IMR-90 (cell line): ENCODE data around the gene SARDH. TPM values are rescaled to one million over a fixed set of nuclear protein-coding genes. Genes with fewer than 3 reads are reported as not detected.

ENCODE experiments used
- ATAC-seq: fragments of 200-7000 bp; cut with Tn5 transposase; 2 replicates; pipeline ENCODE4 v1.9.1; 2020; ENCODE audit warnings: low read depth, mild to moderate bottlenecking, moderate library complexity
- BruUV-seq: library from RNA; stranded (reverse); fragments of 400-500 nt; replicated peaks from 2 replicates; lab custom pipeline; 2021; lab: Mats Ljungman, UMichigan
- CTCF ChIA-PET: fragments of 300-600 bp; formaldehyde crosslinking; extraction: SDS; loops from one replicate; lab custom pipeline; 2021; ENCODE audit warnings: antibody characterized with exemption; lab: Yijun Ruan, JAX
- POLR2A ChIA-PET: fragments of 300-600 bp; sonication (Branson Sonifier 250); formaldehyde crosslinking; loops from one replicate; lab custom pipeline; 2022; ENCODE audit warnings: antibody characterized with exemption; ENCODE audit not compliant: unreplicated experiment; lab: Charles Lee
- DNase-seq: peaks from one replicate; pipeline ENCODE4 v3.0.0; 2013
- H2AFZ ChIP-seq: replicated peaks from 2 replicates; pipeline ENCODE3; 2013; ENCODE audit warnings: low read length, mild to moderate bottlenecking; ENCODE audit not compliant: poor library complexity
- H2AK5ac ChIP-seq: 2 replicates; pipeline ENCODE4 v1.6.1; 2013; ENCODE audit warnings: low read depth, low read length, inconsistent platforms
- H2AK9ac ChIP-seq: replicated peaks from 2 replicates; pipeline ENCODE3; 2013; ENCODE audit warnings: mild to moderate bottlenecking, low read depth, low read length, moderate library complexity; ENCODE audit not compliant: poor library complexity
- H2BK120ac ChIP-seq: 2 replicates; pipeline ENCODE4 v1.6.1; 2013; ENCODE audit warnings: low read depth, low read length, inconsistent platforms
- H2BK15ac ChIP-seq: 3 replicates; pipeline ENCODE4 v1.6.1; 2013; ENCODE audit warnings: low read depth, low read length, inconsistent platforms
- H2BK20ac ChIP-seq: 2 replicates; pipeline ENCODE4 v1.6.1; 2013; ENCODE audit warnings: low read depth, mild to moderate bottlenecking, inconsistent platforms, low read length, moderate library complexity
- H2BK5ac ChIP-seq: 2 replicates; pipeline ENCODE4 v1.6.1; 2013; ENCODE audit warnings: mild to moderate bottlenecking, low read depth, low read length, inconsistent platforms; ENCODE audit not compliant: poor library complexity, severe bottlenecking
- H3K14ac ChIP-seq: replicated peaks from 2 replicates; pipeline ENCODE4 v1.6.1; 2013; ENCODE audit warnings: low read depth, low read length, inconsistent platforms
- H3K18ac ChIP-seq: 2 replicates; pipeline ENCODE4 v1.6.1; 2013; ENCODE audit warnings: low read depth, low read length, control low read depth
- H3K23ac ChIP-seq: 2 replicates; pipeline ENCODE4 v1.6.1; 2013; ENCODE audit warnings: low read depth, low read length, inconsistent platforms
- H3K27ac ChIP-seq: 2 replicates; pipeline ENCODE4 v1.5.1; 2013; ENCODE audit warnings: mild to moderate bottlenecking, control low read depth, low read length; ENCODE audit not compliant: insufficient read depth
- H3K27me3 ChIP-seq: 2 replicates; pipeline ENCODE4 v1.6.1; 2013; ENCODE audit warnings: low read length; ENCODE audit not compliant: control insufficient read depth, insufficient read depth
- H3K36me3 ChIP-seq: 2 replicates; pipeline ENCODE4 v1.6.1; 2013; ENCODE audit warnings: low read length, mixed read lengths; ENCODE audit not compliant: control insufficient read depth, insufficient read depth
- H3K4ac ChIP-seq: 2 replicates; pipeline ENCODE4 v1.6.1; 2013; ENCODE audit warnings: low read depth, low read length, inconsistent platforms
- H3K4me1 ChIP-seq: 2 replicates; pipeline ENCODE4 v1.6.1; 2013; ENCODE audit warnings: low read length, mixed read lengths; ENCODE audit not compliant: control insufficient read depth, insufficient read depth
- H3K4me2 ChIP-seq: 2 replicates; pipeline ENCODE4 v1.6.1; 2013; ENCODE audit warnings: low read depth, mild to moderate bottlenecking, control low read depth, low read length, moderate library complexity
- H3K4me3 ChIP-seq: 2 replicates; pipeline ENCODE4 v1.5.1; 2013; ENCODE audit warnings: low read depth, mild to moderate bottlenecking, control low read depth, low read length, moderate library complexity; ENCODE audit not compliant: insufficient read depth
- H3K56ac ChIP-seq: 2 replicates; pipeline ENCODE4 v1.6.1; 2013; ENCODE audit warnings: low read length, inconsistent platforms; ENCODE audit not compliant: insufficient read depth; ENCODE audit errors: extremely low read depth
- H3K79me1 ChIP-seq, 2 experiments: 2 replicates each; pipeline ENCODE4 v1.6.1; 2013; ENCODE audit warnings: low read length in 2 of 2, inconsistent platforms in 1 of 2, low read depth in 1 of 2
- H3K9ac ChIP-seq: 2 replicates; pipeline ENCODE4 v1.6.1; 2013; ENCODE audit warnings: low read depth, low read length, control low read depth
- H3K9me1 ChIP-seq: 2 replicates; pipeline ENCODE4 v1.6.1; 2013; ENCODE audit warnings: low read length, inconsistent platforms; ENCODE audit not compliant: insufficient read depth
- H3K9me3 ChIP-seq: 2 replicates; pipeline ENCODE4 v1.6.1; 2013; ENCODE audit warnings: low read length; ENCODE audit not compliant: control insufficient read depth, insufficient read depth
- H4K20me1 ChIP-seq: 2 replicates; pipeline ENCODE4 v1.6.1; 2013; ENCODE audit warnings: low read length, inconsistent platforms; ENCODE audit not compliant: insufficient read depth
- H4K5ac ChIP-seq: 2 replicates; pipeline ENCODE4 v1.6.1; 2013; ENCODE audit warnings: mild to moderate bottlenecking, low read depth, low read length, control low read depth
- H4K8ac ChIP-seq, 2 experiments: 2 replicates each; pipeline ENCODE4 v1.6.1; 2013; ENCODE audit warnings: low read depth in 2 of 2, low read length in 2 of 2, control low read depth in 1 of 2, inconsistent platforms in 1 of 2
- H4K91ac ChIP-seq: 2 replicates; pipeline ENCODE4 v1.6.1; 2013; ENCODE audit warnings: low read depth, low read length, inconsistent platforms; ENCODE audit not compliant: insufficient read depth
- BHLHE40 ChIP-seq: fragments of 150-350 bp; IDR thresholded peaks from 2 replicates; pipeline ENCODE4 v1.6.1; 2016; ENCODE audit warnings: mild to moderate bottlenecking, low read depth, low read length
- CEBPB ChIP-seq: IDR thresholded peaks from 2 replicates; pipeline ENCODE4 v1.6.1; 2012; ENCODE audit warnings: low read depth, low read length, improper control_type of control experiment
- CHD1 ChIP-seq: IDR thresholded peaks from 2 replicates; pipeline ENCODE4 v1.6.1; 2012; ENCODE audit warnings: low read depth, low read length, improper control_type of control experiment
- CTCF ChIP-seq: conservative IDR thresholded peaks from 2 replicates; pipeline ENCODE4 v1.5.1; 2012; ENCODE audit warnings: mild to moderate bottlenecking, low read depth, low read length, improper control_type of control experiment
- ELK1 ChIP-seq: fragments of 150-350 bp; IDR thresholded peaks from 2 replicates; pipeline ENCODE4 v1.6.1; 2016; ENCODE audit warnings: low read depth, mild to moderate bottlenecking, low read length, moderate library complexity, borderline replicate concordance
- FOS ChIP-seq: fragments of 150-350 bp; IDR thresholded peaks from 2 replicates; pipeline ENCODE4 v1.6.1; 2016; ENCODE audit warnings: low read depth, low read length
- MAFK ChIP-seq: IDR thresholded peaks from 2 replicates; pipeline ENCODE4 v1.6.1; 2012; ENCODE audit warnings: low read depth, low read length, improper control_type of control experiment
- MAZ ChIP-seq: IDR thresholded peaks from 2 replicates; pipeline ENCODE4 v1.6.1; 2012; ENCODE audit warnings: low read depth, mild to moderate bottlenecking, low read length, improper control_type of control experiment, moderate library complexity, borderline replicate concordance
- MXI1 ChIP-seq: IDR thresholded peaks from 2 replicates; pipeline ENCODE4 v1.6.1; 2012; ENCODE audit warnings: low read depth, mild to moderate bottlenecking, low read length, moderate library complexity, borderline replicate concordance
- NFE2L2 ChIP-seq: fragments of 150-350 bp; IDR thresholded peaks from 2 replicates; pipeline ENCODE4 v1.6.1; 2016; ENCODE audit warnings: low read depth, mild to moderate bottlenecking, low read length
- POLR2A ChIP-seq: IDR thresholded peaks from 2 replicates; pipeline ENCODE4 v1.6.1; 2012; ENCODE audit warnings: mild to moderate bottlenecking, low read depth, low read length
- RAD21 ChIP-seq: IDR thresholded peaks from 2 replicates; pipeline ENCODE4 v1.6.1; 2012; ENCODE audit warnings: low read length, improper control_type of control experiment
- RCOR1 ChIP-seq: IDR thresholded peaks from 2 replicates; pipeline ENCODE4 v1.6.1; 2012; ENCODE audit warnings: mild to moderate bottlenecking, low read length, improper control_type of control experiment; ENCODE audit not compliant: insufficient replicate concordance
- RFX5 ChIP-seq: IDR thresholded peaks from 2 replicates; pipeline ENCODE4 v1.8.0; 2012; ENCODE audit warnings: low read depth, mild to moderate bottlenecking, low read length, moderate library complexity
- SMC3 ChIP-seq: fragments of 150-350 bp; IDR thresholded peaks from 2 replicates; pipeline ENCODE4 v1.6.1; 2016; ENCODE audit warnings: low read depth, mild to moderate bottlenecking, antibody characterized with exemption, low read length, moderate library complexity
- USF2 ChIP-seq: fragments of 150-350 bp; IDR thresholded peaks from 2 replicates; pipeline ENCODE4 v1.6.1; 2017; ENCODE audit warnings: mild to moderate bottlenecking, antibody characterized with exemption, low read length, low read depth
- WGBS, 2 experiments: methylation state at CpG; one replicate each; pipeline versions ENCODE4 v1.1.5 to v1.1.7; 2013; ENCODE audit warnings: missing lambda C conversion rate in 2 of 2; ENCODE audit not compliant: insufficient read length in 1 of 2; ENCODE audit errors: extremely low coverage in 2 of 2; 5-methylcytosine and 5-hydroxymethylcytosine counted together
- dilution Hi-C: fragments of 300-500 bp; cut with HindIII; formaldehyde crosslinking; loops from one replicate; pipeline ENCODE4 v1.14.3; 2018; ENCODE audit warnings: low sequenced_read_pairs; ENCODE audit not compliant: unreplicated experiment
- in situ Hi-C: fragments of 300-500 bp; cut with MboI; formaldehyde crosslinking; loops from 3 replicates; pipeline ENCODE4 v1.14.3; 2019; ENCODE audit warnings: low sequenced_read_pairs, inconsistent platforms, mixed read lengths
- intact Hi-C: fragments of 100-400 bp; cut with micrococcal nuclease; formaldehyde crosslinking; loops from 2 replicates; pipeline ENCODE4 v1.10.0; 2022
- polyA plus RNA-seq, 3 experiments: library from polyadenylated mRNA; depleted of rRNA; stranded (reverse); fragments of >200 nt; gene quantifications; 2 replicates each; pipeline ENCODE4 v1.2.3, GENCODE V29; 2012; ENCODE audit warnings: low replicate concordance in 1 of 3
- total RNA-seq: library from RNA; depleted of rRNA; stranded (reverse); fragments of >200 nt; gene quantifications from 2 replicates; pipeline ENCODE4 v1.2.3, GENCODE V29; 2012

Gene SARDH
- total and polyA plus RNA-seq, 2 of the 4 experiments (the other 2 are of a cell fraction), result 5.0 to 7.5 TPM

GRCh38 chr9:133693116-133693515 lies 45.0 kb downstream of the SARDH start:
- Histone ChIP-seq H2BK5ac (no peak overlapping the region), H3K79me1 (no peaks in the 10 kb centered on the region), H3K4ac (no peak overlapping the region), H3K27ac (no peak overlapping the region), H2AK9ac (no peak overlapping the region), H2AFZ (no peak overlapping the region), H4K5ac (no peak overlapping the region), H3K23ac (no peak overlapping the region), H3K4me2 (no peak overlapping the region), H3K9ac (no peak overlapping the region), H2AK5ac (no peak overlapping the region), H2BK20ac (no peak overlapping the region), H2BK15ac (no peak overlapping the region), H3K56ac (no peak overlapping the region), H3K18ac (no peak overlapping the region), H3K14ac (no peak overlapping the region), H2BK120ac (no peak overlapping the region), H4K91ac (no peak overlapping the region), H3K36me3 (no peaks in the 10 kb centered on the region), H3K9me3 (no peaks in the 10 kb centered on the region), H3K4me1 (no peaks in the 10 kb centered on the region), H3K27me3 (no peaks in the 10 kb centered on the region), H3K9me1 (no peaks in the 10 kb centered on the region), H4K8ac (no peak overlapping the region), H4K20me1 (no peaks in the 10 kb centered on the region), H3K4me3 (no peak overlapping the region)
- POLR2A ChIA-PET, result no interaction called here
- ATAC-seq (no peak), DNase-seq (no peak)
- dilution Hi-C loops (no loop called here), intact Hi-C loops (no loop called here), in situ Hi-C loops (no loop called here)
- CTCF ChIA-PET, result no interaction called here
- no peak for TF ChIP-seq MAFK
- no peak for TF ChIP-seq RFX5
- no peak for TF ChIP-seq CEBPB
- no peak for TF ChIP-seq BHLHE40
- no peak for TF ChIP-seq CTCF
- TF ChIP-seq MAZ, result no peak
- TF ChIP-seq SMC3, result no peak
- TF ChIP-seq POLR2A, result no peak
- no peak for TF ChIP-seq USF2
- no peak for TF ChIP-seq RAD21
- TF ChIP-seq NFE2L2, result no peak
- TF ChIP-seq CHD1, result no peak
- no peak for TF ChIP-seq RCOR1
- no peak for TF ChIP-seq ELK1
- TF ChIP-seq FOS, result no peak
- no peak for TF ChIP-seq MXI1
- WGBS, 2 experiments, result 100% methylated on average over 2 of the region's 10 CpGs; no CpG with 5 or more reads in 1 of the 2 experiments
- no TSS peak for BruUV-seq
